Neural crest cell (in vitro differentiated cells): Measurements from ENCODE around the gene SUMO3. TPM values are rescaled to one million over a fixed set of nuclear protein-coding genes. Genes with fewer than 3 reads are reported as not detected.
A peak's percentile ranks its signal among the peaks of the same experiment; 100 is the strongest.

Experiments used
- DNase-seq: peaks from one replicate; pipeline ENCODE4 v3.0.0; 2021; ENCODE audit warnings: low read depth, mixed read lengths, low spot score
- H3K27ac Mint-ChIP-seq: one replicate; pipeline ENCODE4 v1.8.0; 2021; ENCODE audit warnings: mild to moderate bottlenecking, mixed read lengths; ENCODE audit not compliant: unreplicated experiment
- H3K27me3 Mint-ChIP-seq: 2 replicates; pipeline ENCODE4 v1.8.0; 2021; ENCODE audit warnings: low read depth, mild to moderate bottlenecking, mixed read lengths
- H3K36me3 Mint-ChIP-seq: 2 replicates; pipeline ENCODE4 v1.8.0; 2021; ENCODE audit warnings: low read depth, mild to moderate bottlenecking, mixed read lengths
- H3K4me1 Mint-ChIP-seq: 2 replicates; pipeline ENCODE4 v1.8.0; 2021; ENCODE audit warnings: mixed read lengths
- H3K4me3 Mint-ChIP-seq: one replicate; pipeline ENCODE4 v1.8.0; 2021; ENCODE audit warnings: mild to moderate bottlenecking, mixed read lengths
- H3K9me3 Mint-ChIP-seq: 2 replicates; pipeline ENCODE4 v1.8.0; 2021; ENCODE audit warnings: mixed read lengths
- CTCF ChIP-seq: fragments of 200-600 bp; sonication (generic); conservative IDR thresholded peaks from 2 replicates; pipeline ENCODE4 v1.5.0; 2021; ENCODE audit warnings: antibody characterized with exemption, mild to moderate bottlenecking
- total RNA-seq: library from RNA; stranded (reverse); gene quantifications from 2 replicates; pipeline ENCODE4 v1.2.1, GENCODE V29; 2021

SUMO3 gene
- total RNA-seq, 1 donor from 2014 or later = 97.7 TPM

GRCh38 chr21:44845418-44846223, 27.8 kb upstream of the SUMO3 start:
- peaks cover 5% of the 10 kb centered on the region for H3K27me3 Mint-ChIP-seq
- peaks cover 13% of the 10 kb centered on the region for H3K4me1 Mint-ChIP-seq
- H3K36me3 Mint-ChIP-seq = peaks cover 2% of the 10 kb centered on the region
- no peak overlapping the region for H3K4me3 Mint-ChIP-seq
- H3K27ac Mint-ChIP-seq = no peak overlapping the region
- peak; percentile 48 for TF ChIP-seq CTCF
- H3K9me3 Mint-ChIP-seq = no peaks in the 10 kb centered on the region
- peak; percentile 58 for DNase-seq

GRCh38 chr21:44844256-44844655, 26.4 kb upstream of the SUMO3 start:
- TF ChIP-seq CTCF = no peak
- peak overlapping the region; percentile 63 for H3K4me3 Mint-ChIP-seq
- peaks cover 2% of the 10 kb centered on the region for H3K36me3 Mint-ChIP-seq
- peaks cover 5% of the 10 kb centered on the region for H3K27me3 Mint-ChIP-seq
- H3K9me3 Mint-ChIP-seq = no peaks in the 10 kb centered on the region
- H3K27ac Mint-ChIP-seq = peak overlapping the region; percentile 27
- DNase-seq = no peak
- H3K4me1 Mint-ChIP-seq = peaks cover 13% of the 10 kb centered on the region

GRCh38 chr21:44842721-44843445, 25.0 kb upstream of the SUMO3 start:
- H3K4me3 Mint-ChIP-seq = no peak overlapping the region
- peaks cover 5% of the 10 kb centered on the region for H3K27me3 Mint-ChIP-seq
- TF ChIP-seq CTCF = no peak
- H3K9me3 Mint-ChIP-seq = no peaks in the 10 kb centered on the region
- no peak for DNase-seq
- H3K27ac Mint-ChIP-seq = no peak overlapping the region
- H3K4me1 Mint-ChIP-seq = peaks cover 13% of the 10 kb centered on the region
- H3K36me3 Mint-ChIP-seq = no peaks in the 10 kb centered on the region

GRCh38 chr21:44842087-44842486, 24.2 kb upstream of the SUMO3 start:
- Mint-ChIP-seq H3K36me3 (no peaks in the 10 kb centered on the region), H3K9me3 (no peaks in the 10 kb centered on the region), H3K4me1 (peaks cover 13% of the 10 kb centered on the region), H3K27me3 (peaks cover 5% of the 10 kb centered on the region), H3K4me3 (no peak overlapping the region), H3K27ac (no peak overlapping the region)
- TF ChIP-seq CTCF = no peak
- DNase-seq = no peak

- no peak overlapping the region for H3K27ac Mint-ChIP-seq
These were observed 22.9 kb upstream of the SUMO3 start for GRCh38 chr21:44840771-44841170.

More at GRCh38 chr21:44840771-44841170, 22.9 kb upstream of the SUMO3 start:
- no peaks in the 10 kb centered on the region for H3K9me3 Mint-ChIP-seq
- no peak for TF ChIP-seq CTCF
- H3K36me3 Mint-ChIP-seq = no peaks in the 10 kb centered on the region
- peaks cover 5% of the 10 kb centered on the region for H3K27me3 Mint-ChIP-seq
- H3K4me3 Mint-ChIP-seq = no peak overlapping the region
- DNase-seq = no peak
- H3K4me1 Mint-ChIP-seq = peaks cover 5% of the 10 kb centered on the region
